Fibroblast of the aortic adventitia (primary cell): ENCODE results near the gene LRP1B. TPM values are rescaled to one million over a fixed set of nuclear protein-coding genes. Genes with fewer than 3 reads are reported as not detected.

ENCODE experiments used
- DNase-seq: peaks from one replicate; pipeline ENCODE4 v3.0.0-alpha.2; 2010; ENCODE audit warnings: low read depth
- H3K4me3 ChIP-seq: 2 replicates; pipeline ENCODE4 v1.5.1; 2011; ENCODE audit warnings: low read depth, mild to moderate bottlenecking, control low read depth, low read length, moderate library complexity
- total RNA-seq: library from RNA; depleted of rRNA; stranded (reverse); fragments of >200 nt; gene quantifications from 2 replicates; pipeline ENCODE4 v1.2.3, GENCODE V29; 2012; ENCODE audit warnings: low replicate concordance
- TF ChIP-seq, protein P1 (sequence below): IDR thresholded peaks from 2 replicates; pipeline ENCODE4 v1.5.1; 2011; ENCODE audit warnings: mild to moderate bottlenecking, low read length, control low read depth, inconsistent platforms; ENCODE audit not compliant: insufficient read depth

Gene LRP1B
- total RNA-seq, 1 donor = 0.36 TPM

DNA sequence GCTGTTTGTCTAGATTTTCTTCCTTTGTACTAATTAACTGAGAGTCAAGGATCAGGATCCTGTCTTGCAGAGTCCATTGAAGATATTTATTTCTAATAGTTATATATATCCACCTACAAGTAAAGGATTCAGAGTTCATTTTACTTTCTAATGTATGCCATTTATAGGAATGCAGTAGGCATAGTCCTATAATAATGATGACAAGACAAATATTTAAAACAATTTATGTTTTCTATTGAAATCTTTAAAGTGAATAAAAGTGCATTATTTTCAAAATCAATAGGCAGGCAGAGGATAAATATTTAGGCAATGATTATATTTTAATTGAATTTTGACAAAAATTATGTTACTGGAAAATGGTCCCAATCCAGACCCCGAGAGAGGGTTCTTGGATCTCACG, 1919.9 kb downstream of the LRP1B start:
- no peak overlapping the region for H3K4me3 ChIP-seq
- TF ChIP-seq, protein P1, sequence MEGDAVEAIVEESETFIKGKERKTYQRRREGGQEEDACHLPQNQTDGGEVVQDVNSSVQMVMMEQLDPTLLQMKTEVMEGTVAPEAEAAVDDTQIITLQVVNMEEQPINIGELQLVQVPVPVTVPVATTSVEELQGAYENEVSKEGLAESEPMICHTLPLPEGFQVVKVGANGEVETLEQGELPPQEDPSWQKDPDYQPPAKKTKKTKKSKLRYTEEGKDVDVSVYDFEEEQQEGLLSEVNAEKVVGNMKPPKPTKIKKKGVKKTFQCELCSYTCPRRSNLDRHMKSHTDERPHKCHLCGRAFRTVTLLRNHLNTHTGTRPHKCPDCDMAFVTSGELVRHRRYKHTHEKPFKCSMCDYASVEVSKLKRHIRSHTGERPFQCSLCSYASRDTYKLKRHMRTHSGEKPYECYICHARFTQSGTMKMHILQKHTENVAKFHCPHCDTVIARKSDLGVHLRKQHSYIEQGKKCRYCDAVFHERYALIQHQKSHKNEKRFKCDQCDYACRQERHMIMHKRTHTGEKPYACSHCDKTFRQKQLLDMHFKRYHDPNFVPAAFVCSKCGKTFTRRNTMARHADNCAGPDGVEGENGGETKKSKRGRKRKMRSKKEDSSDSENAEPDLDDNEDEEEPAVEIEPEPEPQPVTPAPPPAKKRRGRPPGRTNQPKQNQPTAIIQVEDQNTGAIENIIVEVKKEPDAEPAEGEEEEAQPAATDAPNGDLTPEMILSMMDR = no peak

DNA sequence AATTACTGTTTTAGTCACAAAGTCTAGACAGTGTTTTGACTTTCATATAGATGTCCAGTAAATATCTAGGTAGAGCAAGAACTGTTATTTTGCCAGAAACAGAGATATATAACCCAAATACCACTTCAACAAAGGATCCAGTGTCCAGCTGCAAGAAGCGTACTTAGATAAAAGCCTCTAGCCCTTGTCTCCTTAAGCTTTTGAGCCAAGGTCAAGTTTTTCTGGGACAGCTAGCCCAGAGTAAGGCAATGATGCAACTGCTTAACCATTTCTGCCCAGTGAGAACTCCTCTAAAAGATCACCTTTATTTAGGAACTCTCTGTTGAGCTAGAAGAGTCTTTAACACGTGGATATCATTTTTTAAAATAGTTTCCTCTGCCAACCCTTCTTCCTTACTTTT, 1925.7 kb downstream of the LRP1B start:
- DNase-seq = no peak
- TF ChIP-seq, protein P1 = no peak

More for the DNA sequence above, 1919.9 kb downstream of the LRP1B start:
- DNase-seq = no peak

DNA sequence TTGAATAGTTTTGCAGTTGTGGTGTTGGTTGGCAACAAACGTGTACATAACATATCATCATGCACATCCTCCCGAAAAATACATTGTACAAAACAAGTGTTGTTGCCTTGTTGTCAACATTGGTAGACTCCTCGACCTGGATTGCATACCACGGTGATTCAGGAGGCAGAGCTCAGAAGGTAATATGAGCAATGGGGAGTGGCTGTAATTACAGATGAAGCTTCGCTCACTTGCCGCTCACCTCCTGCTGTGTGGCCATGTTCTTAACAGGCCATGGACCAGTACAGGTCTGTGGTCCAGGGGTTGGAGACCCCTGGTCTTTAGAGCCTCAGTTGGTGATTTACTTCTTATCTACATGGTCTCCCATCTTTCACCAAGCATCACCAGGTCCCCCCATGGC, 1927.5 kb downstream of the LRP1B start:
- DNase-seq = no peak
- no peak overlapping the region for H3K4me3 ChIP-seq
- TF ChIP-seq, protein P1 = no peak

More for the DNA sequence above, 1925.7 kb downstream of the LRP1B start:
- no peak overlapping the region for H3K4me3 ChIP-seq

DNA sequence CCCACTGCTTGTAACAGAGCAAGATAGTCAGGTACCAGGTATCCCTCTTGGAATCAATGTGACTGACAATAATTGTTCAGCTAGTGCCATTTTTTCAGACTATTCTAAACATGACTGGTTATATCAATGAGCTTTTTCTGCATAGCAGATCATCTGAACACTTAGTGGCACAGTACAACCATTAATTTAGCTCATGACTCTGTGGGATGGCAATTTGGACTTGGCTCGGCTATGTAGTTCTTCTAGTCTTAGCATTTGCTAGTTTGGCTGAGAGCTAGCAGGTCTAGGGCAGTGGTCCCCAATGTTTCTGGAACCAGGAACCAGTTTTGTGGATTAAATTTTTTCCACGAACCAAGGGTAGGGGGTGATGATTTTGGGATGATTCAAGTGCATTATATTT, 1929.2 kb downstream of the LRP1B start:
- no peak for DNase-seq
- no peak overlapping the region for H3K4me3 ChIP-seq
- TF ChIP-seq, protein P1 = no peak

DNA sequence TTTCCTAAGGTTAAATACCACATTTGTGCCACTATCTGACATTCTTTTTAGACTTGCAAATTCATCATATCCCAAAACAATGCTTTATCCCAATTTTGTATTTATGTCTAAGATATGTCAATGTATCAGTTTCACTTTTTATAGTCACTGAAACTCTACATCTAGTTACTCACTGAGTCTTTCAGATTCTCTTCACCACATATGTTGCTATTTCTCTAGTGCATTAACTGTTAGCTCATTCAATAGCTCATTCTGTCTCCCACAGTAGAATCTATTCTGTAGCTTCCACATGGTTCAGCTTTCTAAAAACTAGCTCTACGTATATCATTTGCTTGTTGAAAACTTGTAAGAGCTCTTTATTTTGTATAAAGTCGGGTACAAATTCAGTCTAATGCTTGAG, 1930.1 kb downstream of the LRP1B start:
- no peak overlapping the region for H3K4me3 ChIP-seq
- TF ChIP-seq, protein P1 = no peak
- DNase-seq = no peak

DNA sequence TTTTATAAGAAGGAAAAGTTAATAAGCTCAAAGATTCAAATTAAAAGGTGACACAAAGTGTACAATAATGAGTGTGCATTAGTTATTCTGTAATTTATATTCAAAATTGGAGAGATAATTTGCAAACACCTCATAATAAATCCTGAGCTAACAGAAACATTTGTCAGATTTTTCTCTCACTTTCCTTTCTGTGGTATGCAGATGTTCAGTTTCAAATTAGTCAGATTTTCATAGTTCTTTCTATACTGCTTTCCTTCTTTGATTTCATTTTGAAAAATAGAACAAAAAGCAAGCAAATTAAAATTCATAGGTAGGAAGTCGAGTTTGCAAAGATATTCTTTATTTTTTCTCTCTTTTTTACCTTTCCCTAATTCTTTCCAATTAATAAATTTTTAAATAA, 1930.5 kb downstream of the LRP1B start:
- TF ChIP-seq, protein P1 = no peak
- H3K4me3 ChIP-seq = no peak overlapping the region
- DNase-seq = no peak

DNA sequence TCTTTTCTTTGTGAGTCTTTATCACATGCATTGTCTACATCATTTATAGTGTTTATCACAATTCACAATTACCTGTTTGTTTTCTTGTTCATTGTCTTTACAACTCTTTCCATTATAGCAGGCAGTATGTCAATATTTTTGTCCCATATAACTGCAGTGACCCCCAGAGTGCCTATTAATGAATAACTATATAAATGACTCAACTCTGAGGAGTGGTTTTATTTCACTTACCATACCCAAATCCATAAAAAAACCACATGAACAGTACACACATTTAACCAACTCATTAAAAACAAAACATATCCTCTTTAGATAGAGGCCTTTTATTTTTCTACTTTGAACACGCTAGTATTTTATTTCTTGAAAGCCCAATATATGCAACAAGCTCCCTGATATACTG, 1931.5 kb downstream of the LRP1B start:
- DNase-seq = no peak
- TF ChIP-seq, protein P1 = no peak
- H3K4me3 ChIP-seq = no peak overlapping the region
